GM12878 (cell line): ENCODE measurements around the gene RABL6. TPM values are rescaled to one million over a fixed set of nuclear protein-coding genes. Genes with fewer than 3 reads are reported as not detected.

Source experiments
- BACH1 ChIP-seq: fragments of 450-650 bp; IDR thresholded peaks from 2 replicates; pipeline ENCODE4 v1.6.1; 2017; ENCODE audit warnings: mild to moderate bottlenecking, borderline replicate concordance
- BRCA1 ChIP-seq: IDR thresholded peaks from 2 replicates; pipeline ENCODE4 v1.6.1; 2011; ENCODE audit warnings: low read depth, low read length, improper control_type of control experiment
- CREB1 ChIP-seq: IDR thresholded peaks from 2 replicates; pipeline ENCODE4 v1.6.1; 2012; ENCODE audit warnings: low read depth, mild to moderate bottlenecking, inconsistent platforms
- CREM ChIP-seq: IDR thresholded peaks from 2 replicates; pipeline ENCODE4 v1.6.1; 2014; ENCODE audit warnings: antibody characterized with exemption, low read depth
- EED ChIP-seq: sonication (generic); IDR thresholded peaks from 2 replicates; pipeline ENCODE4 v1.6.1; 2016; ENCODE audit warnings: antibody characterized with exemption, low read depth
- EGR1 ChIP-seq, 2 experiments: IDR thresholded peaks; 1 replicate in 1 of 2; 2 replicates in 1 of 2; pipeline ENCODE4 v1.6.1; 2011 to 2012; ENCODE audit warnings: low read depth in 2 of 2, low read length in 2 of 2, borderline replicate concordance in 1 of 2, mild to moderate bottlenecking in 1 of 2, moderate library complexity in 1 of 2
- GATAD2B ChIP-seq: fragments of 450-650 bp; conservative IDR thresholded peaks from 2 replicates; pipeline ENCODE4 v1.6.1; 2017; ENCODE audit warnings: low read depth, mild to moderate bottlenecking, moderate library complexity
- IKZF2 ChIP-seq, 2 experiments: fragments of 450-650 bp; IDR thresholded peaks; 2 replicates each; pipeline ENCODE4 v1.6.1; 2017; ENCODE audit warnings: mild to moderate bottlenecking in 2 of 2, moderate library complexity in 2 of 2
- KAT2A ChIP-seq: conservative IDR thresholded peaks from 2 replicates; pipeline ENCODE4 v1.6.1; 2011; ENCODE audit warnings: low read depth, low read length; ENCODE audit not compliant: control insufficient read depth
- KLF5 ChIP-seq: fragments of 450-650 bp; IDR thresholded peaks from 2 replicates; pipeline ENCODE4 v1.6.1; 2014; ENCODE audit warnings: mild to moderate bottlenecking; ENCODE audit not compliant: partially characterized antibody
- LARP7 ChIP-seq: fragments of 450-650 bp; IDR thresholded peaks from 2 replicates; pipeline ENCODE4 v1.6.1; 2017; ENCODE audit warnings: mild to moderate bottlenecking
- MTA3 ChIP-seq: IDR thresholded peaks from 2 replicates; pipeline ENCODE4 v1.6.1; 2012; ENCODE audit warnings: low read length, inconsistent platforms, borderline replicate concordance
- NFYB ChIP-seq: IDR thresholded peaks from 2 replicates; pipeline ENCODE4 v1.6.1; 2011; ENCODE audit warnings: low read depth, mild to moderate bottlenecking, low read length, improper control_type of control experiment, moderate library complexity; ENCODE audit not compliant: insufficient read depth
- NRF1 ChIP-seq: conservative IDR thresholded peaks from 2 replicates; pipeline ENCODE4 v1.6.1; 2011; ENCODE audit warnings: mild to moderate bottlenecking, low read depth, low read length, improper control_type of control experiment
- POU2F2 ChIP-seq: IDR thresholded peaks from 3 replicates; pipeline ENCODE4 v1.6.1; 2011; ENCODE audit warnings: low read depth, mild to moderate bottlenecking, low read length, borderline replicate concordance
- RFX5 ChIP-seq: IDR thresholded peaks from 2 replicates; pipeline ENCODE4 v1.6.1; 2011; ENCODE audit warnings: low read depth, low read length, improper control_type of control experiment
- SMAD5 ChIP-seq: IDR thresholded peaks from 2 replicates; pipeline ENCODE4 v1.6.1; 2016; ENCODE audit warnings: antibody characterized with exemption, low read depth
- SREBF2 ChIP-seq: IDR thresholded peaks from 2 replicates; pipeline ENCODE4 v1.6.1; 2012; ENCODE audit warnings: mild to moderate bottlenecking, low read length
- TCF3 ChIP-seq: IDR thresholded peaks from 2 replicates; pipeline ENCODE4 v1.6.1; 2012; ENCODE audit warnings: low read depth, mild to moderate bottlenecking, low read length, borderline replicate concordance; ENCODE audit not compliant: insufficient read depth
- TCF7 ChIP-seq: IDR thresholded peaks from 2 replicates; pipeline ENCODE4 v1.6.1; 2014; ENCODE audit warnings: antibody characterized with exemption, borderline replicate concordance
- ZNF622 ChIP-seq: fragments of 450-650 bp; IDR thresholded peaks from 2 replicates; pipeline ENCODE4 v1.6.1; 2017; ENCODE audit warnings: mild to moderate bottlenecking, inconsistent platforms
- polyA plus RNA-seq, 11 experiments: library from polyadenylated mRNA; depleted of rRNA in 4 of 11; unstranded in 6 of 11; stranded (reverse) in 5 of 11; fragments of >200 nt; fragmentation: Nextera tagmentation in 4 of 11; fragmentation: Illumina TruSeq in 1 of 11; extraction: Ambion mirVana in 4 of 11; extraction: Trizol in 1 of 11; gene quantifications; 1 replicate in 1 of 11; 2 replicates in 10 of 11; pipeline versions ENCODE4 v1.2.1 to v1.2.3, GENCODE V29; 2011 to 2016; ENCODE audit warnings: inconsistent platforms in 2 of 11, missing spikeins in 2 of 11, low read depth in 1 of 11
- total RNA-seq, 4 experiments: library from RNA; depleted of rRNA in 3 of 4; stranded (reverse); fragments of >200 nt in 3 of 4; fragmentation: Illumina TruSeq in 1 of 4; extraction: Trizol in 1 of 4; gene quantifications; 2 replicates each; pipeline versions ENCODE4 v1.2.1 to v1.2.3, GENCODE V29; 2013 to 2021
- TF ChIP-seq, protein P1 (sequence below): fragments of 150-350 bp; IDR thresholded peaks from 2 replicates; pipeline ENCODE4 v1.6.1; 2014; ENCODE audit warnings: mild to moderate bottlenecking, low read depth, low read length
- TF ChIP-seq, protein P2 (sequence below): IDR thresholded peaks from 2 replicates; pipeline ENCODE4 v1.6.1; 2011; ENCODE audit warnings: borderline replicate concordance, low read depth, mild to moderate bottlenecking, moderate library complexity, mixed read lengths, low read length; ENCODE audit not compliant: insufficient read depth; ENCODE audit errors: extremely low read length
- TF ChIP-seq, protein P3 (sequence below): fragments of 450-650 bp; IDR thresholded peaks from 2 replicates; pipeline ENCODE4 v1.6.1; 2017; ENCODE audit warnings: antibody characterized with exemption, mild to moderate bottlenecking, moderate library complexity

The RABL6 gene
- total and polyA plus RNA-seq, 10 of the 15 experiments (the other 5 are each of a cell fraction or from before 2014, with no cell fraction given), result 1.4 to 134 (median 42.7) TPM

DNA sequence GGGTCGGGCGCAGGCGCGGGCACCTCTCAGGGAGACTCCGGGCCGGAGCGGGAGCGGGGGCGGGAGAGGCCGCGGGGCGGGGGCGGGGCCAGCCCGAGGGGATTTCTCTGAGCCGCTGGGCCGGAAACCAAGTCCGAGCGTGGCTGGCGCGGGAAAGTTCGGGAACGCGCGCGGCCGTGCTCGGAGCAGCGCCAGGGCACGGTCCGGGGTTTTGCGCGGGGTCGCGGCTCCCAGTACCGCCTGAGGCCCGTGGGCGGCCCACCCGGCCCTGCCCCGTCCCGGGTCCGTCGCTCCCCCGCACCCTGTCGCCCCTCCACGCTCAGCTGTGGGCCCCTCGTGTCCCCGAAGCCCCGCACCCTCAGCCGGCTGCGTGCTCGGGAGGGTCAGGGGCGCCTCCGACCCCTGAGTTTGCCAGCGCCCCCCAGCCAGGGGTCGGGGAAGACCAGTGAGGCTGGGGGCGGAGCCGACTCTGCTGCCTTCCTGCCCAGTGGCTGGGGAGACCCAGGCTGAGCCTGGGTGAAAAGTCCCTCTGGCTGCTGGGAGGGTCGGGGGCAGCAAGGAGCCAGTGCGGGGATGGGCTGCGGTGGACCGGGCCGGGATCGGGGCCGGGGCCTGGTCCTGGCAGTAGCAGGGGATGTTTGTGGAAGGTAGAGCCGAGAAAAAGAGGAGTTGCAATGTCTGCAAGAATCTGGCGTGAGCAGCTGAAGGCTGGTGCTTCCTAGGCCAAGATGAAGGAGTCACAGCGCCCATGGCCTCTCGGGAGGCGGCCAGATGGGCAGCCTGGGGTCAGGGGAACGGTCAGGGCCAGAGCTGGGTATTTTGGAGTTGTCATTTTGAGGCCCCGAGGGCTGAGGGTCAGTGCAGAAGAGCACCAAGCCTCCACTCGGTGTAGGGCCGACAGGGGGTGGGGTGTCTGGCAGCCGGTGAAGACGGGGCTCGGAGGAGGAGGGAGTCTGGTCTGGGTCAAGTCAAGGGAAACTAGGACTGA lies 79.2 kb downstream of the RABL6 start (continued):
- TF ChIP-seq GATAD2B (peak; percentile 85), SREBF2 (no peak), TCF7 (no peak), MTA3 (no peak), EED (no peak), KLF5 (no peak), EGR1 (IDR thresholded peaks at IDR 0.05; ENCODE audit: borderline replicate concordance in 1 of 2, low read depth in 2 of 2, low read length in 2 of 2) (peak in 1 of 2 experiments; percentile 58; a peak in 1 of 3 replicates), IKZF2 (IDR thresholded peaks at IDR 0.05) (no peak), ZNF622 (no peak), NFYB (no peak), CREM (no peak), TCF3 (no peak), KAT2A (no peak), RFX5 (no peak), SMAD5 (no peak), BACH1 (peak; percentile 91), CREB1 (no peak), LARP7 (peak; percentile 60; the same call in 1 of the 2 replicates), NRF1 (no peak), POU2F2 (no peak; the same call in 2 of the 3 replicates), BRCA1 (no peak)
- TF ChIP-seq, protein P1, sequence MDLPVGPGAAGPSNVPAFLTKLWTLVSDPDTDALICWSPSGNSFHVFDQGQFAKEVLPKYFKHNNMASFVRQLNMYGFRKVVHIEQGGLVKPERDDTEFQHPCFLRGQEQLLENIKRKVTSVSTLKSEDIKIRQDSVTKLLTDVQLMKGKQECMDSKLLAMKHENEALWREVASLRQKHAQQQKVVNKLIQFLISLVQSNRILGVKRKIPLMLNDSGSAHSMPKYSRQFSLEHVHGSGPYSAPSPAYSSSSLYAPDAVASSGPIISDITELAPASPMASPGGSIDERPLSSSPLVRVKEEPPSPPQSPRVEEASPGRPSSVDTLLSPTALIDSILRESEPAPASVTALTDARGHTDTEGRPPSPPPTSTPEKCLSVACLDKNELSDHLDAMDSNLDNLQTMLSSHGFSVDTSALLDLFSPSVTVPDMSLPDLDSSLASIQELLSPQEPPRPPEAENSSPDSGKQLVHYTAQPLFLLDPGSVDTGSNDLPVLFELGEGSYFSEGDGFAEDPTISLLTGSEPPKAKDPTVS, result peak; percentile 92
- TF ChIP-seq, protein P2, sequence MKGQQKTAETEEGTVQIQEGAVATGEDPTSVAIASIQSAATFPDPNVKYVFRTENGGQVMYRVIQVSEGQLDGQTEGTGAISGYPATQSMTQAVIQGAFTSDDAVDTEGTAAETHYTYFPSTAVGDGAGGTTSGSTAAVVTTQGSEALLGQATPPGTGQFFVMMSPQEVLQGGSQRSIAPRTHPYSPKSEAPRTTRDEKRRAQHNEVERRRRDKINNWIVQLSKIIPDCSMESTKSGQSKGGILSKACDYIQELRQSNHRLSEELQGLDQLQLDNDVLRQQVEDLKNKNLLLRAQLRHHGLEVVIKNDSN, result no peak
- TF ChIP-seq, protein P3, sequence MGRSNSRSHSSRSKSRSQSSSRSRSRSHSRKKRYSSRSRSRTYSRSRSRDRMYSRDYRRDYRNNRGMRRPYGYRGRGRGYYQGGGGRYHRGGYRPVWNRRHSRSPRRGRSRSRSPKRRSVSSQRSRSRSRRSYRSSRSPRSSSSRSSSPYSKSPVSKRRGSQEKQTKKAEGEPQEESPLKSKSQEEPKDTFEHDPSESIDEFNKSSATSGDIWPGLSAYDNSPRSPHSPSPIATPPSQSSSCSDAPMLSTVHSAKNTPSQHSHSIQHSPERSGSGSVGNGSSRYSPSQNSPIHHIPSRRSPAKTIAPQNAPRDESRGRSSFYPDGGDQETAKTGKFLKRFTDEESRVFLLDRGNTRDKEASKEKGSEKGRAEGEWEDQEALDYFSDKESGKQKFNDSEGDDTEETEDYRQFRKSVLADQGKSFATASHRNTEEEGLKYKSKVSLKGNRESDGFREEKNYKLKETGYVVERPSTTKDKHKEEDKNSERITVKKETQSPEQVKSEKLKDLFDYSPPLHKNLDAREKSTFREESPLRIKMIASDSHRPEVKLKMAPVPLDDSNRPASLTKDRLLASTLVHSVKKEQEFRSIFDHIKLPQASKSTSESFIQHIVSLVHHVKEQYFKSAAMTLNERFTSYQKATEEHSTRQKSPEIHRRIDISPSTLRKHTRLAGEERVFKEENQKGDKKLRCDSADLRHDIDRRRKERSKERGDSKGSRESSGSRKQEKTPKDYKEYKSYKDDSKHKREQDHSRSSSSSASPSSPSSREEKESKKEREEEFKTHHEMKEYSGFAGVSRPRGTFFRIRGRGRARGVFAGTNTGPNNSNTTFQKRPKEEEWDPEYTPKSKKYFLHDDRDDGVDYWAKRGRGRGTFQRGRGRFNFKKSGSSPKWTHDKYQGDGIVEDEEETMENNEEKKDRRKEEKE, result no peak
